ENCODE results near the gene ROBO1. TPM values are rescaled to one million over a fixed set of nuclear protein-coding genes. Genes with fewer than 3 reads are reported as not detected.

Gene ROBO1
- total and polyA plus RNA-seq, 2 donors (not counting 1 experiment from before 2014, with no cell fraction given) = 0.27 to 3.2 TPM

DNA sequence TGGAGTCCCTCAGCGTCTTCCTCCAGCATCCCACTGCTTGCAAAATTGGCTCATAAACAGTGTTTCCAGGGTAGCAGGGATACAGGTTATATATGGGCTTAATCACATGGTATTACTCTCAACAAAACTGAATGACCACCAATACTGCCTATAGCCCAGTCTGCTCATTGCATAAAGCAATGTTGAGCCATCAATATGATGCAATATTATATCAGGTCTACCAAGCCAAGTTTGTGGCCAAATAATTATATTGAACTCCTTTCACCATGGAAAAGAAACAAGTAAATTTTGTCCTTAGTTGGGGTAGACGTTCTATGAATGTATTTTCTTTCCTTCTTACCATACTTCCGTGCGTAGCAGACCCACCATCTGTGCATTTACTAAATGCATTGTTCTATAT is 652.3 kb downstream of the ROBO1 start:
- no peak overlapping the region for H3K9ac ChIP-seq (ENCODE audit: low read length)
- H3K79me2 ChIP-seq (ENCODE audit: control insufficient read depth, insufficient read depth, low read length) = no peaks in the 10 kb centered on the region
- ATAC-seq (ENCODE audit: low read depth) (no peak), DNase-seq (no peak)
- H3K27me3 Mint-ChIP-seq = no peaks in the 10 kb centered on the region
- H2AFZ ChIP-seq (ENCODE audit: insufficient read depth, low read depth, low read length, poor library complexity, severe bottlenecking) = no peak overlapping the region
- no peaks in the 10 kb centered on the region for H3K9me3 ChIP-seq (ENCODE audit: control extremely low read depth in 1 of 3, control insufficient read depth in 2 of 3, insufficient read depth in 1 of 3, low read length in 2 of 3)
- H3K27ac ChIP-seq (ENCODE audit: low read length in 2 of 2) = no peak overlapping the region
- H3K4me3 Mint-ChIP-seq = no peak overlapping the region
- TF ChIP-seq, protein P1, sequence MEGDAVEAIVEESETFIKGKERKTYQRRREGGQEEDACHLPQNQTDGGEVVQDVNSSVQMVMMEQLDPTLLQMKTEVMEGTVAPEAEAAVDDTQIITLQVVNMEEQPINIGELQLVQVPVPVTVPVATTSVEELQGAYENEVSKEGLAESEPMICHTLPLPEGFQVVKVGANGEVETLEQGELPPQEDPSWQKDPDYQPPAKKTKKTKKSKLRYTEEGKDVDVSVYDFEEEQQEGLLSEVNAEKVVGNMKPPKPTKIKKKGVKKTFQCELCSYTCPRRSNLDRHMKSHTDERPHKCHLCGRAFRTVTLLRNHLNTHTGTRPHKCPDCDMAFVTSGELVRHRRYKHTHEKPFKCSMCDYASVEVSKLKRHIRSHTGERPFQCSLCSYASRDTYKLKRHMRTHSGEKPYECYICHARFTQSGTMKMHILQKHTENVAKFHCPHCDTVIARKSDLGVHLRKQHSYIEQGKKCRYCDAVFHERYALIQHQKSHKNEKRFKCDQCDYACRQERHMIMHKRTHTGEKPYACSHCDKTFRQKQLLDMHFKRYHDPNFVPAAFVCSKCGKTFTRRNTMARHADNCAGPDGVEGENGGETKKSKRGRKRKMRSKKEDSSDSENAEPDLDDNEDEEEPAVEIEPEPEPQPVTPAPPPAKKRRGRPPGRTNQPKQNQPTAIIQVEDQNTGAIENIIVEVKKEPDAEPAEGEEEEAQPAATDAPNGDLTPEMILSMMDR (IDR thresholded peaks at IDR 0.05) = no peak
- no peaks in the 10 kb centered on the region for H3K36me3 ChIP-seq (replicated peaks in 1 of 2; ENCODE audit: control extremely low read depth in 1 of 2, control insufficient read depth in 1 of 2, extremely low read depth in 1 of 2, insufficient read depth in 2 of 2, low read length in 1 of 2)
- no peaks in the 10 kb centered on the region for H3K27me3 ChIP-seq (replicated peaks in 1 of 4; ENCODE audit: control extremely low read depth in 1 of 4, control insufficient read depth in 3 of 4, insufficient read depth in 4 of 4, low read length in 3 of 4)
- no peaks in the 10 kb centered on the region for H4K20me1 ChIP-seq (ENCODE audit: control insufficient read depth, insufficient read depth, low read length, poor library complexity, severe bottlenecking)
- H3K9me3 Mint-ChIP-seq (ENCODE audit: insufficient read depth) = peaks cover 2% of the 10 kb centered on the region
- CTCF ChIA-PET = no interaction called here
- no CpG with 5 or more reads among the region's 4 CpGs for WGBS (ENCODE audit: insufficient coverage)
- no peak overlapping the region for H3K4me2 ChIP-seq (replicated peaks; ENCODE audit: low read depth, low read length, poor library complexity, severe bottlenecking)
- no peak overlapping the region for H3K27ac Mint-ChIP-seq
- intact Hi-C loops (cut with micrococcal nuclease) = no loop called here
- POLR2A ChIA-PET = no interaction called here
- no peak overlapping the region for H3K4me3 ChIP-seq (ENCODE audit: control extremely low read depth in 1 of 5, extremely low read depth in 1 of 5, insufficient read depth in 1 of 5, low read depth in 2 of 5, low read length in 4 of 5)
- no peaks in the 10 kb centered on the region for H3K4me1 ChIP-seq (ENCODE audit: control insufficient read depth in 2 of 2, insufficient read depth in 2 of 2, low read length in 2 of 2)
- no peaks in the 10 kb centered on the region for H3K4me1 Mint-ChIP-seq

DNA sequence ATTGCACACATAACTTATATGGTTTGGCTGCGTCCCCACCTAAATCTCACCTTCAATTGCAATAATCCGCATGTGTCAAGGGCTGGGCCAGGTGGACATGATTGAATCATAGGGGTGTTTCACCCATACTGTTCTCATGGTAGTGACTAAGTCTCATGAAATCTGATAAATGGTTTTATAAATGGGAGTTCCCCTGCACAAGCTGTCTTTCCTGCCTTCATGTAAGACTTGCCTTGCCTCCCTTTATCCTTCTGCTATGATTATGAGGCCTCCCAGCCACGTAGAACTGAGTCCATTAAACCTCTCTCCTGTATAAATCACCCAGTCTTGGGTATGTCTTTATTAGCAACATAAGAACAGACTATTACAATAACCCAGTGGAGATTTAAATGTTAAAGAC is 653.9 kb downstream of the ROBO1 start:
- intact Hi-C loops (cut with micrococcal nuclease) = no loop called here
- H3K79me2 ChIP-seq (ENCODE audit: control insufficient read depth, insufficient read depth, low read length) = no peaks in the 10 kb centered on the region
- H3K27me3 ChIP-seq (replicated peaks in 1 of 4; ENCODE audit: control extremely low read depth in 1 of 4, control insufficient read depth in 3 of 4, insufficient read depth in 4 of 4, low read length in 3 of 4) = no peaks in the 10 kb centered on the region
- DNase-seq (no peak), ATAC-seq (ENCODE audit: low read depth) (no peak)
- Mint-ChIP-seq H3K4me3 (no peak overlapping the region), H3K27ac (no peak overlapping the region), H3K4me1 (no peaks in the 10 kb centered on the region), H3K27me3 (no peaks in the 10 kb centered on the region), H3K9me3 (ENCODE audit: insufficient read depth) (peaks cover 2% of the 10 kb centered on the region)
- CTCF ChIA-PET = no interaction called here
- no peak overlapping the region for H3K27ac ChIP-seq (ENCODE audit: low read length in 2 of 2)
- no peak for TF ChIP-seq EZH2 (IDR thresholded peaks at IDR 0.05; ENCODE audit: borderline replicate concordance, insufficient read depth, low read depth, low read length, poor library complexity, severe bottlenecking)
- TF ChIP-seq, protein P1 (IDR thresholded peaks at IDR 0.05) = no peak
- no peaks in the 10 kb centered on the region for H3K36me3 ChIP-seq (replicated peaks in 1 of 2; ENCODE audit: control extremely low read depth in 1 of 2, control insufficient read depth in 1 of 2, extremely low read depth in 1 of 2, insufficient read depth in 2 of 2, low read length in 1 of 2)
- H4K20me1 ChIP-seq (ENCODE audit: control insufficient read depth, insufficient read depth, low read length, poor library complexity, severe bottlenecking) = no peaks in the 10 kb centered on the region
- no peak overlapping the region for H2AFZ ChIP-seq (ENCODE audit: insufficient read depth, low read depth, low read length, poor library complexity, severe bottlenecking)
- H3K9ac ChIP-seq (ENCODE audit: low read length) = no peak overlapping the region
- POLR2A ChIA-PET = no interaction called here
- no peak overlapping the region for H3K4me3 ChIP-seq (ENCODE audit: control extremely low read depth in 1 of 5, extremely low read depth in 1 of 5, insufficient read depth in 1 of 5, low read depth in 2 of 5, low read length in 4 of 5)
- no peaks in the 10 kb centered on the region for H3K4me1 ChIP-seq (ENCODE audit: control insufficient read depth in 2 of 2, insufficient read depth in 2 of 2, low read length in 2 of 2)
- H3K9me3 ChIP-seq (ENCODE audit: control extremely low read depth in 1 of 3, control insufficient read depth in 2 of 3, insufficient read depth in 1 of 3, low read length in 2 of 3) = no peaks in the 10 kb centered on the region
- H3K4me2 ChIP-seq (replicated peaks; ENCODE audit: low read depth, low read length, poor library complexity, severe bottlenecking) = no peak overlapping the region
- WGBS (ENCODE audit: insufficient coverage) = no CpG with 5 or more reads among the region's 3 CpGs

Measured in B cell (primary cell).